Tibial nerve (tissue), 3 donors: ENCODE measurements around the gene PTPRJ.

Source experiments
- CTCF ChIP-seq, 5 experiments: fragments of 200-600 bp in 3 of 5; fragments of 450-650 bp in 2 of 5; sonication (generic) in 3 of 5; IDR thresholded peaks; one replicate each; pipeline ENCODE4 v1.5.1; 2016 to 2019; ENCODE audit warnings: antibody characterized with exemption in 5 of 5, mild to moderate bottlenecking in 3 of 5, moderate library complexity in 2 of 5
- POLR2A ChIP-seq, 2 donors: fragments of 450-650 bp; IDR thresholded peaks; one replicate each; pipeline ENCODE4 v1.6.1; 2017; ENCODE audit warnings: antibody characterized with exemption in 2 of 2, mild to moderate bottlenecking in 2 of 2, moderate library complexity in 2 of 2

DNA sequence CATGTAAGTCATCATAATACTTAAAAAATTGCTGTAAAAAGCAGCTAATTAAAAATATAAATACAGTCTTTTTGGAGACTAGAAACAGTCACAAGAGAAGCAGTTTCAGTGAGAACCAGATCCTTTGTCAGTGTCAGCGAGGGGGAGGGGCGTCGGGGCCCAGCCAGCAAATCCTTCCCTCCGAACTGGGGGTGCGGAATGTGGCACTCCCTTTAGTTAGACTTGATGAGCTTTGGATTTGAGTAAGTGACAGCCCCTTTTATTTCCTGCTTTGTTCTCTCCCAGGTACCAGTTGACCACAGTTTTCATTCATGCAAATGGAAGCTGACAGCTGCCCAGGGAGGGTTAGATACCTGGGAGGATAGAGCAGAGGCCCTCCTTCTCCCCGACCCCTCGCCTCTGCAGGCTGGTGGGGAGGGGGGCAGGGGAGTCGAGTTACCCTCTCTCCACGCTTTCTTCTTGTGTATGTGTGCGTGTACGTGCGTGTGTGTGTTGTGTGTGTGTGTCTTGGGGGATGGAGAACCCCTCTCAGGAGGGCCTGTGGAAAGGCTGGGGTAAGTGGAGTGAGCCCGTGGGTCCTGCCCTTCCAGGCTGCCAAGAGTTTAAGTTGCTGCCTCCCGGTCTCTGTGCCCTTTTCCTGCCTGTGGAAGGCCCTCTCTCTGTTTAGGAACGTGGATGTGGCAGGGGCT lies 38.3 kb downstream of the PTPRJ start:
- TF ChIP-seq POLR2A (IDR thresholded peaks at IDR 0.05) (no peak), CTCF (IDR thresholded peaks at IDR 0.05) (no peak)
